Activated effector memory CD4-positive, alpha-beta T cell treated with Interleukin-2 at 50 U/mL for 16 hours (primary cell): ENCODE data around the gene RNF151.

Experiments
- DNase-seq: peaks from one replicate; pipeline ENCODE4 v3.0.0-alpha.2; 2020

RNF151 gene

DNA sequence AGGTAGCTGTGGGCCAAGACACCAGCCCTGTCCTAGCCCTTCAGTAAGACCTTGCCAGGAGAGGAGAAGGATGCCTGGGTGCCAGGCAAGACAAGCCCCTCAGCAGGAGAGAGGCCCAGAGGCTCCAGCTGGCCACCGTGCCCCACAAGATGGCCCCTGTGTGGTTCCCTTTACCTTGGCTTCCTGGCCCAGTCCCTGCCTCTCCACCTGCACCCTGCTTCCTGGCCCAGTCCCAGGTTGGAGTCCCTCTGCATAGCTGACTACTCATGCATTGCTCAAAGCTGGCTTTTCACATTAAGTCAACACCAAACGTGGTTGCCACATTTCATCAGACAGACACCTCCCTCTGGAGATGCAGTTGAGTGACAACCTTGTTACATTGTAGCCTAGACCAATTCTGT lies 27.1 kb downstream of the RNF151 start:
- DNase-seq: no peak

DNA sequence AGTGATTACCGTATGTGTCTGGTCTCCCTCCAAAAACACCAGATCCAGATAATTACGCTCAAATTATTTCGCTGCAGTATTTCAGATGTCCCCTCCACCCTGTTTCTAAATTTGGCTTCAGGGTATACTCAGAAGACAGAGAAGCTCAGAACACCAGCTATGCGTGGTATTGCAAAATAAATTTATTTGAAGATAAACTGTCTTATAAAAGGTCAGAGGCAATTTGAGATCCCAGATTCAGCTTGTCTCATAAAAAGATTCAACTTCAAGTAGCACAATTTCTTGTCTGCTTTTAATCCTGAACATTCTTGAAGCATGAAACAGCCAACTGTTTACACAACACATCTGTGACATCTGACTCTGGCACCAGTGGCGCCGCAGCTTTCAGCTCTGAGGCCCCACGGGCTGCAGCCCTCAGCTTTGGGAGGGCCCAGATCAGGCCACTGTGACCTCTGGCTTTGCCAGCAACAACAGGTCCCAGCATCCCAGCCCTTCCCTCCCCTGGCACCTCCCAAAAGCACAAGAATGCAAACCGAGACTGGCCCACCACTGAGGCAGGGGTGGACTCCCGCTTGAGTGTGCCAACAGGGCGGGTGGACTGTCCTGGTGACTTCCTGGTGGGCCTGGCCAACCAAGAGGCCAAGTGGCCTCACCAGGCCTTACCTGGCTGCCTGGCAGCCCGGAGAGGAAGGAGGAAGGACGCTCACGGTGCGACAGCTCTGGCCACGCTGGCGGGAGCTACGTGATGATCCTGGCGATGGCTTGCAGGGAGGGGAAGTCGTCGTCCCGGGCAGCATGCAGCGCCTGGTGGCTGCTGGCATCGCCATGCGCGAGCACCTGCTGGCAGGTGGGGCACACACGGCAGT lies 31.1 kb downstream of the RNF151 start:
- DNase-seq: no peak

DNA sequence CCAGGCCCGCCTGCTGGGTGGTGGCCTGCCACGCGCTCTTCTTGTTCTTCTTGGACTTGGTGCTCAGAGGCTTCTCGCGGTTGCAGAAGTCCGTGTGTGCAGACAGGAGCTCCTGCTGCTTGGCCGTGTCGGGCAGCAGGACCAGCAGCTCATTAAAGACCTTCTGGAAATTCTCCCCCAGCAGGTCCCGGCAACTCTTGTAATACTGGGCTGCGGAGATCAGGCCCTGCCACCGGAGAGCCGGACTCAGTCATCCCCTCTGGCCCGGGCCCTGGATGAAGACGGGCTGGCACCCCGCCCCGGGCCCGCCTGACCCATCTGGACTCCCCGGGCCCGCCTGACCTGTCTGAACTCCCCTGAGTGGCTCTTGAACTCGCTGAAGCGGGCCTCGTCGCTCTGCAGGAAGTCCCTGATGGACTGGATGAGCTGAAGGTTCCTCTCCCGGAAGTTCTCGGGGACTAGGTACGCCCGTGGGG lies 31.7 kb downstream of the RNF151 start:
- no peak for DNase-seq

DNA sequence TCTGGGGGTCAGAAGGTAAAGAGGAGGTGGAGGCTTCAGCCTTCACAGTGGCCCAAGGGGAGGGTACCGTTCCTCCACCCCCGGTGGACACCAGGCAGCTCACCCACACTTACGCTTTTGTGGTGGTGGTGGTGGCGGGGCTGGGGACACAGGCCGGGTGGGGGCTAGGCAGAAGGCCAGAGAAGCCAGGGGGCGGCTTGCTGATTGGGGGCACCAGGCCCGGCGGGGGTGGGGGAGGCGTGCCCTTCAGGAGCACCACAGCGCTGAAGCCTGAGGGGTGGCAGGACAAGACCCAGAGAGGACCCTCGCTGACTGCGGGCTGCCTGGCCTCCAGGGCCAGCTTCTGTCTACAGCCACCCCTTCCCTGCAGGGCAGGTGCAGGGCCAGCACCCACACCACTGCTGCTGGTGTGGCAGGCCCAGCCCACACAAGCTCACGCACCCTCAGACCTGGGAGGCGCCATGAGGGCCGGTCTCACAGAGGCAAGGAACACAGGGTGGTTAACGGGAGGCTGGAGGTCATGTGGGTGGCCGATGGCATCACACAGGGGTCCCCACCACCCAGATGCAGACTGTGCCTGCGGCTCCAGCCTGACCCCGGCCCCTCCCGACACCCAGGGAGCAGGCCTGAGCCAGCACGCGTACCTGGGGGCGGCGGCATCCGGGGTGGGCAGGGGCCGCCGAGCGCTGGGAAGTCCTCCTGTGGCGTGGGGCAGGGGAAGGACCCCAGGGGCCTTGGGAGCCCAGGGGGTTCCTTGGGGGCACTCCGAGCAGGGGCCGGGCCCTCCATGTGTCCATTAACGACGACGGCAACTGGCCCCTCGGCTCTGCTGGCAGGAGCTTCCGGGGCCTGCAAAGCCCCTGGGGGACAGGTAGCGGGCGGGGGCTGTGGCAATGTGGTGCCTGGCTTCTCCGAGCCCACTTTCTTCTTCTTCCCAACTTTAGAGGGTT lies 32.5 kb downstream of the RNF151 start:
- no peak for DNase-seq

DNA sequence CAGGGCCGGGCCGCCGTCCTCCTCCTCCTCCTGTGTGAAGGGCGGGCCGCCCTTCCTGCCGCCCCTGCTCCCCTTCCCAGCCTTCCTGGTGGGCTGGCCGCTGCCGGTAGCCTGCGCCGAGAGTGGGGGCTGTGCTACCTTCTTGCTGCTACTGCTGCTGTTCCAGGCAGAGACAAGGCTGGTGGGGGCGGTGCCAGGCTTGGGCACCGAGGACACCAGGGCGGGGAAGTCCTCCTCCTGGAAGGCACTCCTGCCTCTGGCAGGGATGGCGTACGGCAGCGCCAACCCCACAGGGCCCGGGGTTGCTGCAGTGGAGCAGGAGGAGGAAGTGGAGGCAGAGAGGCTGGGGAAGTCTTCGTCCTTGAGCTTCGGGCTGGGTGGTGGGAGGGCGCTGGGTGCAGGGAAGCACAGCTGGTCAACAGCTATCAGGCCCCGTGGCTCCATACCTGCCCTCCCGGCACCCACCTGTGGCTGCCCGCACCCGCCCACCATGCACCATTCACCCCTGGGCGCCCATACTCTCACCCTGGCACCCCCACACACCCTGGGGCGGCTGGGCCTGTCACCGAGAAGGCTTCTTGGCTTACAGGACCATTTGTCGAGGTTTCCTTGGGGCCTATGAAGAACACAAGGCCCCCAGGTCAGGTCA lies 33.3 kb downstream of the RNF151 start:
- no peak for DNase-seq

DNA sequence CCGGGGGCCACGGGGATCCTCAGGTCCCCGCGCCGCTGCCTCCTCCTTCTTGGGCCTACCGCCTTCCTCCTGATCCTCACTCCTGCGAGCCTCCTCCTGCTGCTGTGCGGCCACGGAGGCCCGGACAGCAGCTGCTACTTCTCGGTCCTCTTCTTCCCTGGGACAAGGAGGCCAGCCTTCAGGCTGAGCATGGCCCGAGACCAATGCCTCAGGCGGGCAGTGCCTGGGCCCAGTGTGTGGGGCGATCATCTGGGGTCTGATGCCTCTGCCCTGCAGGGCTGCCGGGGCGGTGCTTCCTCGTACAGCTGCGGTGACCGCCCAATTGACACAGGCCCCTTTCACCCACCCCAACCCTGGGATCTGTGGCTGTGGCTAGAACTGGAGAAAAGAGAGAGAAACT lies 34.4 kb downstream of the RNF151 start:
- DNase-seq: no peak

DNA sequence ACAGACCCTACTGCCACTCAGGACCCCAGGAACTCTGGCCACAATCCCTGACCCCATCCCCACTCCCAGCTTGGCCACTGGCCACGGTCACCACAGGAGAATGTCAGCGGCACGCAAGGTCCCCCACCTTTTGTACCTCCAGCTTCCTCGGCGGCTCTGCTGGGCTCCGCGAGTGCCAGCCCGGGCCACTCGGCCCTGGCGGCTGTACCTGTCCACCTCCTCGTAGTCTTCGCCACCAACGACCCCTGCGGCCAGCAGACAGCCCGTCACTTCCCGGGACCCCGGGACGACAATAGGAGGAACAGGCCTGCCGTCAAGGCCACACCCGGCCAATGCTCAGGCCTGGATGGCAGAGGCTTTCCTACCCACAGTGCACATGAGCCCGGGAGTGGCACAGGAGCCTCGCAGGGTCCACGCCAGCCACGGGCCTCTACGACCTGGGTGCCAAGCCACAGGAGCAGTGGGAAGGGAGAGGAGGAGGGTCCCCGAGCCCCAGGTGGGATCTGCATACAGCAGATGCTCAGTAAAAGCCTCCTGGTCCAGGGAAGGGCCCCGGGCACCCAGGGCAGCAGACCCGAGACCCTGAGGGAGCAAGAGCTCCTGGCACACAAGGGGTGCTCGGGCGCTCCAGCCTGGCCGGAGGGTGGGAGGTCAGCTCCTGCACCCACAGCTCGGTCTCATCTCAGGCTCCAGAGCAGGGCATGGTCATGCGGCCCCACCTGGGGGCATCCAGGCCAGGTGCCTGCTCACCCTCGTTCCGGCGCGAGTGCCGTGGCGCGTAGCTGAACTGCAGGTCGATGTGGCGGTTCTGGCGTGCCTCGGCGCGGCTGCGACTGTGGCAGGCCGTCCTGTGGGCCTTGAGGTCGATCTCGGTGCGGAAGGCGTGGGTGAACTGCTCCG lies 35.0 kb downstream of the RNF151 start:
- no peak for DNase-seq

DNA sequence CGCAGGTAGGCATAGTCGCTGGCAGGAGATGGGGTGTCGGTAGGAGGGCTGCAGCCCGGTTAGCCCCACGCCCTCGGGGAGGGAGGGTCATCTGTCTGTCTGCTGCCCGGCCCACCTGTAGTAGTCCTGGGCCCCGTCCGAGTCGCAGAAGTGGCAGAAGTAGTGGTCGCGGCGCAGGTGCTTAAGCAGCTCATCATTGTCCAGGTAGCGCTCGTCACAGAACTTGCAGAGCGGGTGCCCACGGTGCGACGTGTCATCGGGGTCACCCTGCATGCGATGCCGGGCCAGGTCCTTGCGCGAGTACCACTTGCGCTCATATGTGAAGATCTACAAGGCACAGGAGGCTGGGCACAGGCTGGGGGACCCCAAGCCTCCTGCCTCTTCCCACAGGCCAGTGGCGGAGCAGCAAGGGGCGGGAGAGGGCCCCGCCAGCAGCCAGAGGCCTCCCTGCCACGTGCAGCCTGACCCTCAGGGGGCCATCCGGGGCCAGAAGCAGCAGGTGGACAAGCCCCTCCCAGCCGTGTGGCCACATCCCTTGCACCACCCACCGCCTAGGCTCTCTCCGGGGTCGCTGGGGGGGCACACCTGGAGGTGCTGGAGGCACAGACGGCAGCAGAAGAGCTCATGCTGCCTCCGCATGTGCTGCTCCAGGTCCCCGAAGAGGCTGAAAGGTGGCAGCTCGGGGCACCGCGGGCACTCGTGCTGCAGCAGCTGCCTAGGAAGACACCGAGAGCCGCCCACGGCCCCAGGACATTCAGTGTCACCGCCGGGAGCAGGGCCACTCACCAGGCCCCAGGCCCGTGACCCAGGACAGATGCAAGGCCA lies 36.0 kb downstream of the RNF151 start:
- DNase-seq: no peak

DNA sequence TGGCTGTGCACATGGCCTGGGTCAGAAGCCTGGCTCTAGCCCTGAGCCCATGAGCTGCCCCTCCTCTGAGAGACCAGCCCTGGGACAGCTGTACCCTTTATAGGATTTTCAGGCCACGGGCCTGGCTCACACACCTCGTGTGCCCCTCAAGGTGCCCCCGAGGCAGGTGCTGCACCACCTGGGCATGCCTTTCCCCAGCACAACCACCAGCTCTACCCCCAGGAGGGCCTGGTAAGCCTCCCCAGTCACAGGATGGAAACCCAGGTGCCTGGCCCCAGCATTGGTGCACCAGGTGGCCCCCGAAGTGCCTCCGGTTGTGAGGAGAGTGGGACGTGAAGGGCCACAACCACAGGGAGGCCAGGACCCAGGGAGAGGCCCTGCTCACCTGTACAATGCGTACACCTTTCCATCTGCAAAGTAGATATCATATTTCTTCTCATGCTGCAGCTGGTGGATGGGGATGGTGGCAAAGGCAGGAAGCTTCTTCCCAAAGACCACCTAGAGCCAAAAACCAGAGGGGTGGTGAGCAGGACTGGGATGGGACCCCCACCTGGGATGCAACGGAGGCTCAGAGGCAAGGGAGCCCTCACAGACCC lies 36.7 kb downstream of the RNF151 start:
- DNase-seq: no peak

DNA sequence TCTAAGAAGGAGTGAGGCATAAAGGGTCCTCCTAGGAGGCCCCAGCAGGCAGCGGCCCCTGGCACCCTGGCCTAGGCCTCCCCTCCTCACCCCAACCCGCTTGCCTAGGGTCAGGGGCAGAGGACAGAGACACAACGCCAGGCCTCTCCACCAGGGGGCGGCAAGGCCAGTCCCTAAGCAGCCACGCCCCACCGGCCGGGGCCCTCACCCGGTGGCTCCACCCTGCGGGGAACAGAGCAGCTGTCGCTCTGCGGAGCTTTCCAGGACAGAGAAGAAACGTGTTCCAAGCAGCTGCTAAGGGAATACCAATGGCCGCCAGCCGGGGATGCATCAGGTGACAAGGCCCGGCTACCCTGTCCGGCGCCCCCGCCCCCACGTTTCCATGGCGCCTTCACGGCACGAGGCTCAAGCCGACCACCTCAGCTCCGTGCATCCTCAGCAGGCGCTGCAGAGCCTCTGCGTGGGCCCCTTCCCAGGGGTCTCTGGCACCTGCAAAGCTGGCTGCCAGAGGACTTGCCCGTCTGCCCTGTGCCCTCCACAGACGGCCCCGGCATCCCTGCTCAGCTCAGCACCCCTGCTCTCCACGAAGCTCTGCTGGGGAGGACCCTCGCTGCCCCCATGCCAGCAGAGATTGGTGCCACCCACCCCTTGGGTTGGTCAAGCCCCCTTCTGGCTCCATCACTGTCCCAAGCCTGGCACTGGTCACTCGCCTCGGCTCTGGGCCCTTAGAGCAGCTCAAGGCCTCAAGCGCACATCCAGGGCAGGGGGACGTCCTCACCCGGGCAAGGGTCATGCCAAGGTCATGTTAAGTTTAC lies 37.4 kb downstream of the RNF151 start:
- peak; percentile 73 for DNase-seq

DNA sequence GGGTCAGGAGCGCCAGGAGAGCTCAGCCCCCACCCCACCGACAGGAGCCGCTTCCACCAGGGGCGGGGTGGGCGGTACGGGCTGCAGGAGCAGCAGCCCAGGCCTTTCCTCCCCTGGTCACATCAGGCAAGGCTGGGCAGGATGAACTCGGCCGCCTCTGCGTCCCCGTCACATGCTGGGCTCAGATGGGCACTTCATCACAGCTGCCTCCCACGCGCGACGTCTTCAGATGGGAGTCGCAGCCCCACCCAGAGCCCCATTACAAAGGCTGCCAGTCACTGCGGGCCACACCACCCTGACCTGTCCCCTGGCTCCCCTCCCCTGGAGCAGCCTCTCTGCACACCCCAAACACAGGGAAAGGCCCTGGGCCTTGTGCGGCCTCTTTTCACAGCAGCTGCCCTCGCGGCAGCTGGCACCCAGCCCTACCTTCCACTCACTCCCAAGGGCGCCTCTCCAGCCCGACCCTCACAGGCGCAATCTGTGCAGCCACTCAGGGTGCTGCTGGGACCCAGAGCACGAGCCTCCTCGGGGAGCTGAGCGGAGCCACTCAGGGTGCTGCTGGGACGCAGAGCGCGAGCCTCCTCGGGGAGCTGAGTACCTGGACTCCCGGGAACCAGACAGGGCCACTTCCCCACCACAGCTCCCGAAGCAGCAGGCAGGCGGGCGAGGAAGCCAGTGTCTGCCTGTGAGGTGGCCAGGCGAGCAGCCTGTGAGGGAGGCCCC lies 38.3 kb downstream of the RNF151 start:
- DNase-seq: no peak

DNA sequence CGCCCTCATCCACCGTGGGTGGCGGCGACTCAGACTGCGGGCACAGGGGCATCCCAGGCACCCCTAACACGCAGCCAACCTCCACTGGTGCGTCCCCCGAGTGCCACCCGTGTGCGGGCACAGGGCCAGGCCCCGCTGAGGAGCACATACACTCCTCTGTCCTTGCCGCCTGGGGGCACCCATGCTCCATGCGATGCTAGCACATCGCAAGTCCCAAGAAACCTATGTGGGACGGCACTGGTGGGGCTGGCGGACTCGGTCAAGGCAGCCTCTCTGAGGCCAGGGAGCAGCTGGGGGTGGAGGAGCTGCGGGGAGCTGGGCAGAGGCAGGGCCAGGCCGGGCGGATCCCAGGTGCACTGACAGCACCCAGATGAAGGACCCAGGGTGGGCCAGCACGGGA lies 39.0 kb downstream of the RNF151 start:
- no peak for DNase-seq

DNA sequence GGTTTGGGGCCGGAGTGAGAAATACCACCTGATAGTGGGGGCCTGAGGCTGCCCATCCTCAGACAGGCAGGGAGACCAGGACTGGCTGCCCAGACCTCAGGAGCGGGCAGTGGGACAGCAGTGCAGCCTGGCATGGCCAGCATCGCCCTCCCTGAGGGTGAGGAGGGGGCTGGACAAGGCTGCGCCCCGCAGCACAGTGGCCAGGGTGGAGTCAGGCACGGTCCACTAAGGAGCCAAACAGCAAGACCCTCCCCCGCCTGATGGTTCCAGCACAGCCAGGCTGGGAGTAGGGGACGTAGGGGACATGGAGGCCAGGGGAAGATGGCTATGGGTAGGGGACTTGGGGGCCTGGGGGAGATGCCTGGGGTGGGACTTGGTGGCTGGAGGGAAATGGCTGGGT lies 39.7 kb downstream of the RNF151 start:
- no peak for DNase-seq

DNA sequence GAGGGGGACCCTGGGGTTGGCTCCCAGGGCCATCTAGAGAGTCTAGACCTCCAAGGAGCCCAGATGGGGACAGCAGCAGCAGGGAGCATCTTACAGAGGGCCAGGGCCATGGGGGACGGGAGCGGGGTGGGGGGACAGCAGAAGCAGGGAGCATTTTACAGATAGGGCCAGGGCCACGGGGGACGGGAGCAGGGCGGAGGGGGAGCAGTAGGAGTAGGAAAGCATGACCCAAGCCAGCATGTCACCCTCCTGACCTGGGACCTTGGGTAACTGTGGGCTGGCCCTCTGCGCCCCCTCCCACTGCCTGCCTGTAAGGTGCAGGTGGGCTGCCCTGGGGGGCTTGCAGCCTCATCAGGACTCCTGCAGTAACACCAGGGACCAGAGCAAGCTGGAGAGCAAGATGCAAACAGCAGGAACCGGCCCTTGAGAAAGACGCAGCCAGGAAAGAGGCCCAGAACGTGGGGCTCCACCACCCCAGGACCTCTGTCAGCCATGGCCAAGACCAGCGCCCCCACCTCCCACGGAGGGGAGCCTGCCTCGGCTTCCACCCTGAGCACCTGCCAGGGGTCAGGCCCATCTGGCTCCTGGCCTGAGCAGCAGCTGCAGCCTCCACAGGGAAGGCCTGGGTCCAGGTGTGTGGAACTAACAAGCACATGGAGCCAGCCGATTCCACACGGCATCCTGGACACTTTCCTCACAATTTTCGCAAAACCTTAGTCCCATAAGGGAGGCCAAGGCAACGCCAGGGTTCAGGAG lies 40.6 kb downstream of the RNF151 start:
- no peak for DNase-seq

DNA sequence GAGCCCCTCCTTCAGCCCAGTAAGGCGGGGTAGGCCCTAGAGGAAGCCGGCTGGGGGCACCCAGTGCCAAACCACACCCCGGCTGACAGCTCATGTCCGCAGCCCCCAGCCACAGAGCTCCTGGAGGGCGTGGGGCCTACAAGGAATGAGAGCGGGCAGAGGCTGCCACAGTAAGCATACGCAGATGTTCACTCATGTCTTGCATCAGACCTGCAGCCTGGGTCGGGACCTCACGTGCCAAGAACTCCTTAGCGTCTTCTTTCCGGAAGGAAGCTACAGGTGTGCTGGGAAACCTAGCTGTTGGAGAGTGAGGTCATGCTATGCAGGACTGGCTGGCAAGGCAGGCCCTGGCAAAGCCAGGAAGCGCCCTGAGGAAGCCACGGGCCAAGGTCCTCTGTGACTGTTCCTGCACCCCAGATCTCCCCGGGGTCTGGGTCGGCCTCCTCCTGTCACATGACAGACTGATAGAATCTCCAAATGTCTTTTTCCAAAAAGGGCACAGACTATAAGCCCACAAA lies 41.4 kb downstream of the RNF151 start:
- DNase-seq: no peak

DNA sequence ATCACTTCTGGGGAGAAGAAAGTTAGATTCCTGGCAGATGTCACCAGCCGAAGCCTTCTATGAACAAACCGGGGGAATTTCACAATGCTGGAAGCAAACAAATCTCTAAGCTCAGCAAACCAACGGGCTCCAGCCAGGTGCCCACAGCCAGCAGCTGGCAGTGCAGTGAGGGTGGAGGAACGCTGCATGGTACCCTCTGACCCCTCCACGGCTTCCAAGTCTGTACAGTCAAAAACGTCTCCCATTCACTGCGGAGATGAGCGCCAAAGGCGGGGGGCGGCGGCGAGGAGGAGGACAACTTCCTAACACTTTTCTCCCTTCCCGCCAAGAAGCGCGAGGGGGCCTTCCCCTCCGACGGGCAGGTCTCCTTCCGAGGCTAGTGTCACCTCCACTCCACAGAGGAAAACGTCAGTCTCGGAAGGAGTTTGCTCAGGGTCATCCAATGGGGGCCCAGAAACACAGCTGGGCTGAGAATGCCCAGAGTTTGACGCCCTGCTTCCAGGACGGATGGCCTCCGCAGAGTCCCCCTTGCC lies 42.0 kb downstream of the RNF151 start:
- peak; percentile 5 for DNase-seq

DNA sequence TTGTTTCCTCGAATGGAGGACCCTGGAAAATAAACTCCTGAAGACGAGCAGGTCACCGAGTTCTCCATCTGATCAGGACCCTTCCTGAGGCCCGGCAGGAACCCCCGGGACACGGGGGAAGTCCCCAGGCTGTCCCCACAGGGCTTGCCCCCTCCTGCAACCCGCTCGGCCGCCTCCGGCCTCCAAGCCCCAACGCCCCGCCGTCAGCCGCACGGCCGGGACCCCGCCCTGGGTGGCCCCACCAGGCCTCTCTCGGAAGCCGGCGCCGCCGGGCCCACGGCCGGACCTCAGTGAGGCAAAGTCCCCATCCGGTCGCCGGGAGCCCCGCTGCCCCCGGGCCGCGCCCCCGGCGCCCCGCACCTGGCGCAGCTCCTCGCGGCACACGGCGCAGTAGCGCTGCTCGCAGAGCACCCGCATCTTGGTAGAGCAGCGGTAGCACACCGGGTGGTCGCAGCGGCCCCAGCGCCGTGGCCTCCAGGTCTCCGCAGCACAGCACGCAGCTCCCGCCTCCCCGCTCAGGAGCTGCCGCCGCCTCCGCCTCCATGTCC lies 42.6 kb downstream of the RNF151 start:
- no peak for DNase-seq
